OCI-LY7 (cell line): Measurements from ENCODE around the gene HPN. TPM values are rescaled to one million over a fixed set of nuclear protein-coding genes. Genes with fewer than 3 reads are reported as not detected.
A peak's percentile ranks its signal among the peaks of the same experiment; 100 is the strongest.

Experiments
- BruUV-seq: library from RNA; stranded (reverse); fragments of 400-500 nt; replicated peaks from 2 replicates; lab custom pipeline; 2021; lab: Mats Ljungman, UMichigan
- CTCF ChIA-PET: fragments of 300-600 bp; sonication (Branson Sonifier 250); formaldehyde crosslinking; loops from one replicate; lab custom pipeline; 2022; ENCODE audit warnings: antibody characterized with exemption; ENCODE audit not compliant: unreplicated experiment; lab: Charles Lee
- POLR2A ChIA-PET: fragments of 300-600 bp; sonication (Branson Sonifier 250); formaldehyde crosslinking; loops from one replicate; lab custom pipeline; 2022; ENCODE audit warnings: antibody characterized with exemption; lab: Charles Lee
- DNase-seq: peaks from one replicate; pipeline ENCODE4 v3.0.0-alpha.2; 2015; ENCODE audit warnings: low spot score
- H2AFZ ChIP-seq: fragments of 200-600 bp; sonication (generic), shearing (Covaris generic); 2 replicates; pipeline ENCODE4 v1.6.1; 2014; ENCODE audit warnings: mild to moderate bottlenecking, antibody characterized with exemption, low read length, moderate library complexity
- H3K27ac ChIP-seq: fragments of 200-600 bp; sonication (generic); 2 replicates; pipeline ENCODE4 v1.5.1; 2014; ENCODE audit warnings: mixed run types, low read depth, mild to moderate bottlenecking, moderate library complexity, low read length, inconsistent platforms; ENCODE audit not compliant: poor library complexity, severe bottlenecking
- H3K36me3 ChIP-seq: fragments of 200-600 bp; sonication (generic); 2 replicates; pipeline ENCODE4 v1.6.1; 2014; ENCODE audit warnings: mild to moderate bottlenecking, antibody characterized with exemption, low read length, moderate library complexity, mixed read lengths; ENCODE audit not compliant: insufficient read depth
- H3K4me1 ChIP-seq: fragments of 200-600 bp; sonication (generic); 2 replicates; pipeline ENCODE4 v1.5.1; 2014; ENCODE audit warnings: mild to moderate bottlenecking, low read length; ENCODE audit not compliant: insufficient read depth, poor library complexity, severe bottlenecking
- H3K4me2 ChIP-seq: fragments of 200-600 bp; sonication (generic); 2 replicates; pipeline ENCODE4 v1.6.1; 2014; ENCODE audit warnings: mild to moderate bottlenecking, low read length
- H3K4me3 ChIP-seq: fragments of 200-600 bp; sonication (generic); 2 replicates; pipeline ENCODE4 v1.5.1; 2014; ENCODE audit warnings: mild to moderate bottlenecking, low read depth, low read length; ENCODE audit not compliant: poor library complexity, severe bottlenecking
- H3K79me2 ChIP-seq: fragments of 200-600 bp; sonication (generic); 2 replicates; pipeline ENCODE4 v1.6.1; 2016; ENCODE audit warnings: low read depth, mild to moderate bottlenecking, low read length, moderate library complexity, mixed read lengths; ENCODE audit not compliant: insufficient read depth
- H3K9me2 ChIP-seq: fragments of 200-600 bp; sonication (generic); 2 replicates; pipeline ENCODE4 v1.6.1; 2016; ENCODE audit warnings: mild to moderate bottlenecking, low read length, mixed read lengths; ENCODE audit not compliant: insufficient read depth
- H3K9me3 ChIP-seq: fragments of 200-600 bp; sonication (generic); 2 replicates; pipeline ENCODE4 v1.6.1; 2014; ENCODE audit warnings: mild to moderate bottlenecking, mixed run types, low read length, mixed read lengths
- H4K20me1 ChIP-seq: fragments of 200-600 bp; sonication (generic); 2 replicates; pipeline ENCODE4 v1.6.1; 2014; ENCODE audit warnings: mild to moderate bottlenecking, antibody characterized with exemption, low read length, moderate library complexity, mixed read lengths; ENCODE audit not compliant: insufficient read depth
- EZH2phosphoT487 ChIP-seq: fragments of 200-600 bp; sonication (generic); IDR thresholded peaks from 2 replicates; pipeline ENCODE4 v1.6.1; 2018; ENCODE audit warnings: low read depth, borderline replicate concordance, mild to moderate bottlenecking, mixed run types, antibody characterized with exemption, low read length, moderate library complexity, mixed read lengths
- intact Hi-C: fragments of 100-400 bp; cut with micrococcal nuclease; formaldehyde crosslinking; loops from one replicate; pipeline ENCODE4 v1.10.0; 2022; ENCODE audit not compliant: unreplicated experiment
- total RNA-seq, 2 experiments: library from RNA; depleted of rRNA in 1 of 2; stranded (reverse); fragments of >200 nt in 1 of 2; shearing (Covaris generic) in 1 of 2; gene quantifications; 2 replicates each; pipeline ENCODE4 v1.2.3, GENCODE V29; 2014 to 2022
- TF ChIP-seq, protein P1 (sequence below): fragments of 200-600 bp; sonication (generic); conservative IDR thresholded peaks from 2 replicates; pipeline ENCODE4 v1.5.1; 2014; ENCODE audit warnings: mild to moderate bottlenecking, antibody characterized with exemption, low read length, moderate library complexity, mixed read lengths

HPN gene
- total RNA-seq, 2 experiments from 2014 or later = 0.17 to 0.19 TPM

DNA sequence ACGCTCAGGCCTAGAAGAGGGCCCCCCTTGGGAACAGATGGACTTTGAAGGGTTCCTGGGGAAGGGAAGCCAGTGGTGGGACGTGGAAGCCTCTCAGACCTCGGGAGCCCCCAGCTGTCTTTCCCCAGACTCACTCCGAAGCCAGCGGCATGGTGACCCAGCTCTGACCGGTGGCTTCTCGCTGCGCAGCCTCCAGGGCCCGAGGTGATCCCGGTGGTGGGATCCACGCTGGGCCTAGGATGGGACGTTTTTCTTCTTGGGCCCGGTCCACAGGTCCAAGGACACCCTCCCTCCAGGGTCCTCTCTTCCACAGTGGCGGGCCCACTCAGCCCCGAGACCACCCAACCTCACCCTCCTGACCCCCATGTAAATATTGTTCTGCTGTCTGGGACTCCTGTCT, 24.6 kb downstream of the HPN start:
- no peak for DNase-seq
- H3K36me3 ChIP-seq = no peaks in the 10 kb centered on the region; the same call in 1 of the 2 replicates
- H3K4me1 ChIP-seq = peaks cover 40% of the 10 kb centered on the region
- peak overlapping the region; percentile 58 for H3K4me3 ChIP-seq
- peaks cover 12% of the 10 kb centered on the region; the same call in 1 of the 2 replicates for H3K9me3 ChIP-seq
- ChIA-PET POLR2A (interaction anchor here (0.8 to 3.0 kb wide), 7 partner anchors 11 to 75 kb away, joined by 3 to 49 read pairs (median 5); no protein-coding TSS in a partner anchor), CTCF (interaction anchor here (0.7 to 3.0 kb wide), 10 partner anchors 8 to 76 kb away, joined by 3 to 20 read pairs (median 7); no protein-coding TSS in a partner anchor)
- no peaks in the 10 kb centered on the region for H3K79me2 ChIP-seq
- no peak overlapping the region; the same call in 1 of the 2 replicates for H2AFZ ChIP-seq
- H3K27ac ChIP-seq = peak overlapping the region; percentile 69
- no peaks in the 10 kb centered on the region for H4K20me1 ChIP-seq
- intact Hi-C loops = loop anchor here (2.0 kb wide), 1 partner anchor 151 kb away; no protein-coding TSS in a partner anchor
- peak overlapping the region; percentile 70 for H3K4me2 ChIP-seq
- H3K9me2 ChIP-seq = no peaks in the 10 kb centered on the region
- TF ChIP-seq, protein P1, sequence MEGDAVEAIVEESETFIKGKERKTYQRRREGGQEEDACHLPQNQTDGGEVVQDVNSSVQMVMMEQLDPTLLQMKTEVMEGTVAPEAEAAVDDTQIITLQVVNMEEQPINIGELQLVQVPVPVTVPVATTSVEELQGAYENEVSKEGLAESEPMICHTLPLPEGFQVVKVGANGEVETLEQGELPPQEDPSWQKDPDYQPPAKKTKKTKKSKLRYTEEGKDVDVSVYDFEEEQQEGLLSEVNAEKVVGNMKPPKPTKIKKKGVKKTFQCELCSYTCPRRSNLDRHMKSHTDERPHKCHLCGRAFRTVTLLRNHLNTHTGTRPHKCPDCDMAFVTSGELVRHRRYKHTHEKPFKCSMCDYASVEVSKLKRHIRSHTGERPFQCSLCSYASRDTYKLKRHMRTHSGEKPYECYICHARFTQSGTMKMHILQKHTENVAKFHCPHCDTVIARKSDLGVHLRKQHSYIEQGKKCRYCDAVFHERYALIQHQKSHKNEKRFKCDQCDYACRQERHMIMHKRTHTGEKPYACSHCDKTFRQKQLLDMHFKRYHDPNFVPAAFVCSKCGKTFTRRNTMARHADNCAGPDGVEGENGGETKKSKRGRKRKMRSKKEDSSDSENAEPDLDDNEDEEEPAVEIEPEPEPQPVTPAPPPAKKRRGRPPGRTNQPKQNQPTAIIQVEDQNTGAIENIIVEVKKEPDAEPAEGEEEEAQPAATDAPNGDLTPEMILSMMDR = no peak
- TF ChIP-seq EZH2phosphoT487 = no peak
- BruUV-seq = no TSS peak

DNA sequence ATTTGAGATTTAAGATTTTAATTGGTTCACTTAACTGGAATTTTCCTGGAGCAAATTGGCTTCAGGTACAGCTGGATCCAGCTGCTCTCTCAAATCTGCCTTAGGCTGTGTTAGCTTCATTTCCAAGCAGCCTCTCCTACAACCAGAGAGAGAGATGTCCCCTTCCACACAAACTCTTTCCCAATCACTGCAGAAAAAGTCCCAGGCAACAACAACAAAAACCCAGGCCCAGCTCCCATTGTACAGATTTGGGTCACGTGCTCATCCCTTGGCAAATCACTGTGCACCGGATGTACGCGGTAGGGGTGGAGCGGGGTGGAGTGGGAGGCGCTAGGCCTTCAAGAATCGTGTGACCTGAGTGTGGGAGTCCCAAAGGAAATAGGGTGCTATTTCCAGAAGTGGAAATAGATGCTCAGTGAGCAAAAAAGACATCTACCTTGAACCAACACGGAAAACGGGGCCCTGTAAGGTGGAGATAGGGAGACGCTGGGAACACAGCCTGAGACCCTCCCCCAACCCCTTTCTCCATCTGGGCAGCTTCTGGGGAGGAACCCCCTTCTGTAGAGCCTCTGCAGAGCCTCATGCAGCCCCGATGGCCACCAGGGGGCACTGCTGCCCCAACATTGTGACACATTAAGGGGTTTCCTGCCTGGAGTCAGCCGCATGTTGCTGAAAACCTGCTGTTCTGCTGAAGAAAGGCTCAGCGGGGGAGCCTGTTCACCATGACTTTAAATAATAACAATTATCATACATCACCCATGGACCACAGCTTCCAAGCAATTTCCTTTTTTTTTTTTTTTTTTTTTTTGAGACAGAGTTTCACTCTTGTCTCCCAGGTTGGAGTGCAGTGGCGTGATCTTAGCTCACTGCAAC, 25.4 kb downstream of the HPN start:
- H3K4me1 ChIP-seq = peaks cover 40% of the 10 kb centered on the region
- H3K4me2 ChIP-seq = peak overlapping the region; percentile 70
- peak overlapping the region; percentile 58 for H3K4me3 ChIP-seq
- no peaks in the 10 kb centered on the region; the same call in 1 of the 2 replicates for H3K36me3 ChIP-seq
- H4K20me1 ChIP-seq = no peaks in the 10 kb centered on the region
- ChIA-PET POLR2A (interaction anchor here (0.6 to 3.0 kb wide), 12 partner anchors 8 to 75 kb away, joined by 3 to 49 read pairs (median 4); no protein-coding TSS in a partner anchor), CTCF (interaction anchor here (0.7 to 3.0 kb wide), 15 partner anchors 9 to 150 kb away, joined by 3 to 20 read pairs (median 5); partner anchors contain the start of gene LGI4)
- H3K9me2 ChIP-seq = no peaks in the 10 kb centered on the region
- intact Hi-C loops = loop anchor here (1.0 to 2.0 kb wide), 5 partner anchors 19 to 150 kb away; partner anchors contain the start of gene LGI4
- DNase-seq = peak; percentile 97
- no TSS peak for BruUV-seq
- H2AFZ ChIP-seq = peak overlapping the region; percentile 31; the same call in 1 of the 2 replicates
- H3K9me3 ChIP-seq = peaks cover 12% of the 10 kb centered on the region; the same call in 1 of the 2 replicates
- peak overlapping the region; percentile 69 for H3K27ac ChIP-seq
- TF ChIP-seq EZH2phosphoT487 = no peak
- TF ChIP-seq, protein P1 = peak; percentile 99
- H3K79me2 ChIP-seq = no peaks in the 10 kb centered on the region
